HG02610 (cell line): Measurements from ENCODE around the gene FAM169A.
"Not testable (repeated sequence)": the region's sequence is repeated elsewhere in the genome, so short reads cannot be mapped to it uniquely, and the experiment has no call there.

Experiments
- ATAC-seq: cut with Tn5 transposase; IDR thresholded peaks from one replicate; pipeline ENCODE4 v1.9.1; 2021; ENCODE audit warnings: mild to moderate bottlenecking, moderate library complexity; ENCODE audit not compliant: unreplicated experiment

FAM169A gene

DNA sequence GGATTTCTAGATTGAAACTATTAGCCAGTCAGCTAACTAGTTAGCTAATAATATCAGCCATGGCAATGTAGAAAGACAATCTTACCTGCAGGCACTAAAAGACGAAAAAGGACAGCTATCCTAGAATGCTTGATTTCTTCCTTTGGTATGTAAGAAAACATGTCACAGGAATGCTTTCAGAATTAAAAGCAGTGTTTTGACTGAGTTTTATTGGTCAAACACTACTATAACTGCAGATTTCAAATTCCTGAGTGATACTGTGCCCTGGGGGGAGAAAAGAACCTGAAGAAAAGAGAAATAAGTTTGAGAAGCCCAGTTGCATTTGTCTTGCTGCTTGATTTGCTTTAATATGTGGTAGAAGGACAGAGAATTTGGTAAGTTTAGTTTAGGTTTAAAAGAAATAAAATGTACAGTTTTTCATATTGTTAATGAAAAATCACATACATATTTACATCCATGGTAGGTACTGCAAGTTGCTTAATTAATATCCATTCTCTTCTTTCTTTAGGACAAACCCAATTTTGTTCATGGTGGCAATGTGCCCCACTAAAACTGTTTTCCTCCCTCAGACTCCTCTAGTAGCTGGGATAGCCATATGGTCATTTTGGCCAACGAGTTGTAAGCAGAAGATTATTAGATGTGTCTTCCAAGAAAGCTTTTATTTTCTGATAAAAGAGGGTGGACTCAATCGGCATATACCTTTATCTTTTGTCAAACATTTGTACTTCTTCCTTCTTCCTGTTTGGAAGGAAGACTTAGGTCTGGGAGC lies 4.3 kb upstream of the FAM169A start:
- ATAC-seq, result no peak

DNA sequence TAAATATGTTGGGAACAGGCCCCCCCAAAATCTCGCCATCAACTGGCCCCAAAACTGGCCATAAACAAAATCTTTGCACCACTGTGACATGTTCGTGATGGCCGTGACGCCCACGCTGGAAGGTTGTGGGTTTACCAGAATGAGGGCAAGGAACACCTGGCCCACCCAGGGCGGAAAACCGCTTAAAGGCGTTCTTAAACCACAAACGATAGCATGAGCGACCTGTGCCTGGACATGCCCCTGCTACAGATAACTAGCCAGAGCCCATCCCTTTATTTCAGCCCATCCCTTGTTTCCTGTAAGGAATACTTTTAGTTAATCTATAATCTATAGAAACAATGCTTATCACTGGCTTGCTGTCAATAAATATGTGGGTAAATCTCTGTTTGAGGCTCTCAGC lies 3.2 kb upstream of the FAM169A start:
- ATAC-seq, result not testable (repeated sequence)

GRCh38 chr5:74866596-74867162 lies 492 bp upstream of the FAM169A start:
- peak; percentile 7 for ATAC-seq

DNA sequence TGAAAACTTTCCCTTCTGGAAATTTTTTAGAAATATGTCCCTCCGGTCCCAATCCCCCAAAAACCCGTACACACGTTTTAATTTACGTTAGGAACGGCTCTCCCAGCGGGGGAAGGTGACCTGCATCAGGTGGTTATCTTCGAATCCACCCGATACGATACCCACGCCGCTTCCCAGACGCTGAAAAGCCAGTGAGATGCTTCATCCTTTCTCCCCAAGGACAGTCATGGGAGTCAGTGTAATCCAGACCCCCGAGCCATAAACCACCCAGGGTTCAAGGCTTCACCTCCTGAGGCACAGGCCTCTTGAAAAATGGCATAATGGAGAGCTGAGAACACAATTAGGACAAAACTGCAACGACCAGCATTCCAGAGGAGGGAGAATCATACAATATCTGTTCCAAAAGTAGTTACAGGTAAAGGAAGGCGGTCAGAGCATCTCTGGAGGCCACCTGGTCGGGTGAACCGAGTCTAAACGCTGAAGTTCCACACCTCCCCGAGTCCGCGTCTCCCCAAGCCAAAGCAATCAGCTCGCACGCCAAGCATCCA lies 857 bp downstream of the FAM169A start:
- no peak for ATAC-seq

DNA sequence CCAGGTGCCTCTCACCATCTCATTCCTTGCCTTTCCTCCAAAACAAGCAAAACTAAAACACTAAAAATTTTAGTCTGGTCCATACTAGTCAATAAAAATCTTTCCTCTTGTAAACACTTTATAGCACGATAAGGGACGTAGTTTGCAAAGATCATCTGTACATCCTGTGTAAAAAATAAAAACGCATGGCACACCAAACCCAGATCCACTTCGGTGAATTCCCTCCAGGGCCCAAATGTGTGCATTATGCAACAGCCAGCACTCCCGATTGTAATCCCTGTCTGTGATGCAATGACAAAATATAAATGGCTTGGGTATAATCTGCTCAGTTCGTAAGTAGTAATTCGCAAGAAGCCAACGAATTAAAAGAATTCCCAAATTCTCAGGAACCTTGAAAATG lies 1.4 kb downstream of the FAM169A start:
- ATAC-seq, result no peak

GRCh38 chr5:74863726-74864125 lies 2.5 kb downstream of the FAM169A start:
- no peak for ATAC-seq

GRCh38 chr5:74862221-74862620 lies 4.0 kb downstream of the FAM169A start:
- no peak for ATAC-seq

DNA sequence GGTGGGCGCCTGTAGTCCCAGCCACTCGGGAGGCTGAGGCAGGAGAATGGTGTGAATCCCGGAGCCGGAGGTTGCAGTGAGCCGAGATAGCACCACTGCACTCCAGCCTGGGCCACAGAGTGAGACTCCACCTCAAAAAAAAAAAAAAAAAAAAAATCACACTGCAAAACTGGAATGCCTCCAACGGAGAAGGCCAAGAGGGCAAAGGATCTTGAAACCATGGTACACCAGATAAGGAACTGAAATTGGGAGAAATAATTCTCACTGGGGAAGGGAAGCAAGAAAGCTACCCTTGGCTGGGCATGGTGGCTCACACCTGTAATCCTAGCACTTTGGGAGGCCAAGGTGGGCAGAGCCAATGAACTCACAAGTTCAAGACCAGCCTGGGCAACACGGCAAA lies 9.2 kb downstream of the FAM169A start:
- ATAC-seq, result not testable (repeated sequence)

DNA sequence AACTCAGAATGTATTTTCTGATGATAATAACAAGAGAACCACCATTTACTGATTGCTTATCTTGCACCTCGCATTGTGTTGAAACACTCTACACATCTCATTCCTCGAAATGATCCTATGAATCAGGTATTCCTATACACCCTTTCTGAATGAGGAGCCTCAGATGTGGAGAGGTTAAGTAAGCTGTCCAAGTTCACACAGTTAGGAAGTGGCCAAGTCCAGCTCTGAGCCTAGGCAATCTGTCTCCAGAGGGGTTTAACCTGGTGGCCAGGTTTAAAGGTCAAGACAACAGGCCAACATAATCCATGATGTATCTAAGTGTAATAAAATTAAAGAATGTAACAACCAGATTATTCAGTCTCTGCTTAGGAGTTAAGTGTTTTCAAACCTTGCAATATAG lies 12.9 kb downstream of the FAM169A start:
- no peak for ATAC-seq

GRCh38 chr5:74851684-74852353 lies 14.4 kb downstream of the FAM169A start:
- ATAC-seq, result no peak

DNA sequence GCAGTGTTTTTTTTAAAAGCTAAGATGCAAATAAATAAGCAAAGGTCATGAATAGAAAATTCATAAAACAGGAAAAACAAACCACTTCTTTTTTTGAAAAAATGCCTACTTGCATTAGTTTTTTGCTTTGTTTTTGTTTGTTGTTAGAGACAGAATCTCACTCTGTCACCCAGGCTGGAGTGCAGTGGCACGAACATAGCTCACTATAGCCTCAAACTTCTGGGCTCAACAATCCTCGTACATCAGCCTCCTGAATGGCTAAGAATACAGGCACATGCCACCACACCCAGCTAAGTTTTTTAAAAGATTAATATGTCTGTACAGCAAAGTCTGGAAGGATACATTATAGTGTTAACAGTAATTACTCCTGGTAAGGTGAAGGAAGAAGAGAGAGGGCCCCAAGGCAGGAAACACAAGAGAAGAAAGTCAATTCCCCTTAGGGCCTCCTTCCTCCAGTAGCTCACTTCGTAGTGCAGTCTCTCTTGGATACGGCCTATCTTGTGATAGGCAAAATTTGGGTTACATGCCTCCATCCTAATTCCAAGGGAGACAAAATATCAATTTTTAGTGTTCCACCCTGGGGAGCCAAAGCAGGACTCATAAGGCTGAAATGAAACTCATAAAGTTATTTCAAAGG lies 15.3 kb downstream of the FAM169A start:
- ATAC-seq, result no peak

DNA sequence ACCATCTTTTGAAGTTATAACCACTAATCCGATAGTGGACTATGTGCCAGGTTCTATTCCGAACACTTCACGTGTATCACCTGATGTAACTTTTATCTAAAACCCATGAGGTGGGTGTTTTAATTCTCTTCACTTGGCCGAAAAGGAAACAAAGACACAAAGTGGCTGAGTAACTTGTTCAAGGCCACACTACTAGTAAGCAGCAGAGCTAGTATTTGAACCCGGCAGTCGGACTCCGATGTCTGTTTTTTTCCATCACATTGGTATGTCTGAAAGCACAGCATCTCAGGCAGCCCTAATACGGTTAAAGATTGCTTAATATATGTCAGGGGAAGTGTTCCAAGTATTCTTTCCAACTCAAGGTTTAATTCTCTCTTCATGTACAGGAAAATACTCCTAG lies 16.2 kb downstream of the FAM169A start:
- ATAC-seq, result no peak

GRCh38 chr5:74848553-74849025 lies 17.6 kb downstream of the FAM169A start:
- no peak for ATAC-seq

DNA sequence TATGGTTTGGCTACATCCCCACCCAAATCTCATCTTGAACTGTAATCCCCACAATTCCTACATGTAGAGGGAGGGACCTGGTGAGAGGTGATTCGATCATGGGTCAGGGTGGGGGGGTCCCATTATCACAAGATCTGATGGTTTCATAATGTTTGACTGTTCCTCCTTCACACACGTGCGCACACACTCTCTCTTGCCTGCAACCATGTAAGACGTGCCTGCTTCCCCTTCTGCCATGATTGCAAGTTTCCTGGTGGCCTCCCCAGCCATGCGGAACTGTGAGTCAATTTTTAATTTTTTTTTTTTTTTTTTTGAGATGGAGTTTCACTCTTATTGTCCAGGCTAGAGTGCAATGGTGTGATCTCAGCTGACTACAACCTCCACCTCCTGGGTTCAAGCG lies 27.0 kb downstream of the FAM169A start:
- ATAC-seq, result no peak

- no peak for ATAC-seq
These were observed 27.9 kb downstream of the FAM169A start for GRCh38 chr5:74838262-74838661.

DNA sequence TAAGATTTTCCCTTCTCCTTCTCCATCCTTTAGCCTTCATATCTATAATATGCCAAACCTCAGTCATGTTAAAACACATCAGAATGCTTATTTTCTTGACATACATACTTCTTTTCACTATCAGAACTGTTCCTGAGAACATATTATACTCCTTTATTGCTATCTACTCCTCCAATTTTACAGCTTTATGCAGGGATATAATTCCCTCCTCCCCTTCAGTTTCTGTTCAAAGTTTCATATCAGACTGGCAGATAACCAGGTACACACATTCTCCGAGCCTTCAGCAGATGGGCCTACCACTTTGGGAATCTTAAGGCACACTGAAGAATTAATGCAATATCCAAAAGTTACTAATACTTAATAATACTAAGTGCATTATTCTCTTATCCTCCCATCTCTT lies 29.1 kb downstream of the FAM169A start:
- ATAC-seq, result no peak

GRCh38 chr5:74833537-74834266 lies 32.5 kb downstream of the FAM169A start:
- no peak for ATAC-seq

GRCh38 chr5:74829413-74829812 lies 36.8 kb downstream of the FAM169A start:
- no peak for ATAC-seq

DNA sequence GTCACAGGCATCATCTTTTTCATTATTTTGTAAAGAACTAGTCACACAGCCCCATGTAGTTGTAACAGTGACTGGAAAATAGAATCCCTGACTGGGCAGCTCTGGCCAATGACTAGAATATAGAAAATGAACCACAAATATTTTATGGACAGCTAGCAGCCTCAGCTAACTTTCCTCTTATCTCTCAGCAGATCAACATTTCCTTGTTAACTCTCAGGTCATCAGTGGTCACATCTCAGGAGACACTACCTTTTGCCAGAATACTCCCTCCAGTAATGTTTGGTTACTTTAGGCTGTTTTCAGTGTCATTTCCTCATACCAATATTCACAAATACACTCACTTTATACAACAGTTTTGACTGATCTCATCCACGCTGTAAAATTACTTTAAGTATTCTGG lies 43.9 kb downstream of the FAM169A start:
- ATAC-seq, result no peak

- ATAC-seq, result no peak
These were observed 49.3 kb downstream of the FAM169A start for GRCh38 chr5:74816875-74817274.

DNA sequence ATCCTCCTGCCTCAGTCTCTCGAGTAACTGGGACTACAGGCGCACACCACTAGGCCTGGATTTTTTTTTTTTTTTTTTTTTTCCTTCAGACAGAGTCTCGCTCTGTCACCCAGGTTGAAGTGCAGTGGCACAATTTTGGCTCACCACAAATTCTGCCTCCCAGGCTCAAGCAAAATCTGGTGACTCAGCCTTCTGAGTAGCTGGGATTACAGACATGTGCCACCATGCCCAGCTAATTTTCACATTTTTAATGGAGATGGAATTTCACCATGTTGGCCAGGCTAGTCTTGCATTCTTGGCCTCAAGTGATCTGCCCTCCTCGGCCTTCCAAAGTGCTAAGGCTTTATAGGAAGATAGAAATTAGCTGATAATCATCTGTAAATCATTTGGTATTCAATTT lies 55.3 kb downstream of the FAM169A start:
- no peak for ATAC-seq
